ENCODE results near the gene ABAT. TPM values are rescaled to one million over a fixed set of nuclear protein-coding genes. Genes with fewer than 3 reads are reported as not detected.

ABAT gene
- total RNA-seq, 2 donors from 2014 or later: 4.8 to 10.4 TPM

- Mint-ChIP-seq H3K27me3 (no peaks in the 10 kb centered on the region), H3K9me3 (no peaks in the 10 kb centered on the region), H3K4me1 (no peaks in the 10 kb centered on the region), H3K4me3 (no peak overlapping the region), H3K36me3 (ENCODE audit: low read depth) (peaks cover 21% of the 10 kb centered on the region), H3K27ac (no peak overlapping the region)
- no peak for ATAC-seq (replicated peaks)
Measured at GRCh38 chr16:8751481-8752311, 77.3 kb downstream of the ABAT start.

- Mint-ChIP-seq H3K36me3 (ENCODE audit: low read depth) (peaks cover 21% of the 10 kb centered on the region), H3K4me3 (no peak overlapping the region), H3K9me3 (no peaks in the 10 kb centered on the region), H3K27ac (no peak overlapping the region), H3K27me3 (no peaks in the 10 kb centered on the region), H3K4me1 (no peaks in the 10 kb centered on the region)
- ATAC-seq (replicated peaks): no peak
Measured at GRCh38 chr16:8752706-8753105, 78.3 kb downstream of the ABAT start.

- ATAC-seq (replicated peaks): no peak
- Mint-ChIP-seq H3K27me3 (no peaks in the 10 kb centered on the region), H3K4me3 (no peak overlapping the region), H3K27ac (no peak overlapping the region), H3K36me3 (ENCODE audit: low read depth) (peaks cover 21% of the 10 kb centered on the region), H3K9me3 (no peaks in the 10 kb centered on the region), H3K4me1 (no peaks in the 10 kb centered on the region)
Measured at GRCh38 chr16:8753416-8754054, 79.1 kb downstream of the ABAT start.

- ATAC-seq (replicated peaks): no peak
- Mint-ChIP-seq H3K9me3 (no peaks in the 10 kb centered on the region), H3K4me3 (no peak overlapping the region), H3K27me3 (no peaks in the 10 kb centered on the region), H3K36me3 (ENCODE audit: low read depth) (peaks cover 5% of the 10 kb centered on the region), H3K27ac (no peak overlapping the region), H3K4me1 (no peaks in the 10 kb centered on the region)
Measured at GRCh38 chr16:8756755-8757154, 82.3 kb downstream of the ABAT start.

GRCh38 chr16:8758022-8758421 lies 83.6 kb downstream of the ABAT start:
- no peaks in the 10 kb centered on the region for H3K4me1 Mint-ChIP-seq
- no peak overlapping the region for H3K27ac Mint-ChIP-seq
- peaks cover 5% of the 10 kb centered on the region for H3K36me3 Mint-ChIP-seq (ENCODE audit: low read depth)
- no peak overlapping the region for H3K4me3 Mint-ChIP-seq
- ATAC-seq (replicated peaks): no peak
- no peaks in the 10 kb centered on the region for H3K27me3 Mint-ChIP-seq
- H3K9me3 Mint-ChIP-seq: no peaks in the 10 kb centered on the region

- Mint-ChIP-seq H3K27ac (no peak overlapping the region), H3K4me3 (no peak overlapping the region), H3K9me3 (no peaks in the 10 kb centered on the region)
Measured at GRCh38 chr16:8760021-8760420, 85.6 kb downstream of the ABAT start.

GRCh38 chr16:8761078-8761477 lies 86.7 kb downstream of the ABAT start:
- Mint-ChIP-seq H3K9me3 (no peaks in the 10 kb centered on the region), H3K36me3 (ENCODE audit: low read depth) (peaks cover 5% of the 10 kb centered on the region), H3K27me3 (no peaks in the 10 kb centered on the region), H3K4me1 (no peaks in the 10 kb centered on the region), H3K4me3 (no peak overlapping the region), H3K27ac (no peak overlapping the region)
- no peak for ATAC-seq (replicated peaks)

More at GRCh38 chr16:8760021-8760420, 85.6 kb downstream of the ABAT start:
- no peak for ATAC-seq (replicated peaks)
- H3K36me3 Mint-ChIP-seq (ENCODE audit: low read depth): peaks cover 6% of the 10 kb centered on the region
- H3K4me1 Mint-ChIP-seq: no peaks in the 10 kb centered on the region
- H3K27me3 Mint-ChIP-seq: no peaks in the 10 kb centered on the region

GRCh38 chr16:8762254-8762653 lies 87.8 kb downstream of the ABAT start:
- Mint-ChIP-seq H3K9me3 (no peaks in the 10 kb centered on the region), H3K27me3 (no peaks in the 10 kb centered on the region), H3K36me3 (ENCODE audit: low read depth) (peaks cover 5% of the 10 kb centered on the region), H3K4me1 (no peaks in the 10 kb centered on the region), H3K27ac (no peak overlapping the region), H3K4me3 (no peak overlapping the region)
- no peak for ATAC-seq (replicated peaks)

GRCh38 chr16:8763083-8763482 lies 88.7 kb downstream of the ABAT start:
- no peaks in the 10 kb centered on the region for H3K4me1 Mint-ChIP-seq
- H3K27me3 Mint-ChIP-seq: no peaks in the 10 kb centered on the region
- no peaks in the 10 kb centered on the region for H3K9me3 Mint-ChIP-seq
- no peak overlapping the region for H3K4me3 Mint-ChIP-seq
- H3K27ac Mint-ChIP-seq: no peak overlapping the region
- H3K36me3 Mint-ChIP-seq (ENCODE audit: low read depth): peaks cover 8% of the 10 kb centered on the region
- ATAC-seq (replicated peaks): no peak

GRCh38 chr16:8763899-8764298 lies 89.5 kb downstream of the ABAT start:
- no peak for ATAC-seq (replicated peaks)
- H3K4me3 Mint-ChIP-seq: no peak overlapping the region
- H3K36me3 Mint-ChIP-seq (ENCODE audit: low read depth): peaks cover 16% of the 10 kb centered on the region
- no peak overlapping the region for H3K27ac Mint-ChIP-seq
- no peaks in the 10 kb centered on the region for H3K4me1 Mint-ChIP-seq
- no peaks in the 10 kb centered on the region for H3K27me3 Mint-ChIP-seq
- H3K9me3 Mint-ChIP-seq: no peaks in the 10 kb centered on the region

- no peak for ATAC-seq (replicated peaks)
- no peaks in the 10 kb centered on the region for H3K9me3 Mint-ChIP-seq
- no peak overlapping the region for H3K27ac Mint-ChIP-seq
- no peak overlapping the region for H3K4me3 Mint-ChIP-seq
- H3K36me3 Mint-ChIP-seq (ENCODE audit: low read depth): peaks cover 18% of the 10 kb centered on the region
- H3K4me1 Mint-ChIP-seq: no peaks in the 10 kb centered on the region
- H3K27me3 Mint-ChIP-seq: no peaks in the 10 kb centered on the region
Measured at GRCh38 chr16:8764525-8765250, 90.3 kb downstream of the ABAT start.

GRCh38 chr16:8767176-8767575 lies 92.8 kb downstream of the ABAT start:
- no peak overlapping the region for H3K27ac Mint-ChIP-seq
- H3K9me3 Mint-ChIP-seq: no peaks in the 10 kb centered on the region
- peaks cover 24% of the 10 kb centered on the region for H3K36me3 Mint-ChIP-seq (ENCODE audit: low read depth)
- H3K27me3 Mint-ChIP-seq: no peaks in the 10 kb centered on the region
- no peak overlapping the region for H3K4me3 Mint-ChIP-seq
- no peaks in the 10 kb centered on the region for H3K4me1 Mint-ChIP-seq
- ATAC-seq (replicated peaks): no peak

- ATAC-seq (replicated peaks): no peak
- no peaks in the 10 kb centered on the region for H3K9me3 Mint-ChIP-seq
- no peak overlapping the region for H3K4me3 Mint-ChIP-seq
- H3K27ac Mint-ChIP-seq: no peak overlapping the region
- H3K36me3 Mint-ChIP-seq (ENCODE audit: low read depth): peaks cover 32% of the 10 kb centered on the region
- no peaks in the 10 kb centered on the region for H3K4me1 Mint-ChIP-seq
- H3K27me3 Mint-ChIP-seq: no peaks in the 10 kb centered on the region
Measured at GRCh38 chr16:8768283-8768682, 93.9 kb downstream of the ABAT start.

- H3K9me3 Mint-ChIP-seq: no peaks in the 10 kb centered on the region
- no peak for ATAC-seq (replicated peaks)
- no peak overlapping the region for H3K27ac Mint-ChIP-seq
- peaks cover 36% of the 10 kb centered on the region for H3K36me3 Mint-ChIP-seq (ENCODE audit: low read depth)
- no peaks in the 10 kb centered on the region for H3K4me1 Mint-ChIP-seq
- H3K27me3 Mint-ChIP-seq: no peaks in the 10 kb centered on the region
- H3K4me3 Mint-ChIP-seq: no peak overlapping the region
Measured at GRCh38 chr16:8768692-8769091, 94.3 kb downstream of the ABAT start.

- no peak for ATAC-seq (replicated peaks)
- no peaks in the 10 kb centered on the region for H3K9me3 Mint-ChIP-seq
- no peak overlapping the region for H3K27ac Mint-ChIP-seq
- no peak overlapping the region for H3K4me3 Mint-ChIP-seq
- no peaks in the 10 kb centered on the region for H3K4me1 Mint-ChIP-seq
- peaks cover 49% of the 10 kb centered on the region for H3K36me3 Mint-ChIP-seq (ENCODE audit: low read depth)
- H3K27me3 Mint-ChIP-seq: no peaks in the 10 kb centered on the region
Measured at GRCh38 chr16:8773537-8773936, 99.1 kb downstream of the ABAT start.

Measured in activated T-helper 17 cell treated with anti-CD3 and anti-CD28 coated beads, Interleukin-2, amount 50 U/mL, for 72 hours (primary cell).